Skeletal muscle tissue (tissue), 4 donors: ENCODE data around the gene NCOA4. TPM values are rescaled to one million over a fixed set of nuclear protein-coding genes. Genes with fewer than 3 reads are reported as not detected.

Source experiments
- H3K27ac ChIP-seq: one replicate; pipeline ENCODE4 v1.7.0; 2013; ENCODE audit warnings: mild to moderate bottlenecking, low read depth, low read length, inconsistent platforms
- H3K27me3 ChIP-seq, 3 donors: one replicate each; pipeline ENCODE4 v1.7.0; 2013; ENCODE audit warnings: low read length in 3 of 3; ENCODE audit not compliant: control insufficient read depth in 3 of 3, insufficient read depth in 3 of 3
- H3K36me3 ChIP-seq, 3 donors: one replicate each; pipeline ENCODE4 v1.7.0; 2013; ENCODE audit warnings: low read length in 3 of 3; ENCODE audit not compliant: control insufficient read depth in 3 of 3, insufficient read depth in 3 of 3
- H3K4me1 ChIP-seq, 3 donors: one replicate each; pipeline ENCODE4 v1.7.0; 2013; ENCODE audit warnings: low read length in 3 of 3, mild to moderate bottlenecking in 3 of 3; ENCODE audit not compliant: control insufficient read depth in 3 of 3, insufficient read depth in 3 of 3
- H3K4me3 ChIP-seq, 3 donors: one replicate each; pipeline ENCODE4 v1.7.0; 2013; ENCODE audit warnings: low read length in 3 of 3
- H3K9ac ChIP-seq, 3 donors: one replicate each; pipeline ENCODE4 v1.7.0; 2013; ENCODE audit warnings: low read length in 3 of 3, mild to moderate bottlenecking in 3 of 3, moderate library complexity in 2 of 3, low read depth in 1 of 3
- H3K9me3 ChIP-seq, 3 donors: one replicate each; pipeline ENCODE4 v1.7.0; 2013; ENCODE audit warnings: low read length in 3 of 3; ENCODE audit not compliant: control insufficient read depth in 3 of 3
- total RNA-seq: library from RNA; depleted of rRNA; stranded (reverse); fragments of >200 nt; gene quantifications from one replicate; pipeline ENCODE4 v1.2.3, GENCODE V29; 2014
- donor health status: Osteomylitis.

NCOA4 gene
- 338 TPM for total RNA-seq

- H3K9me3 ChIP-seq, result no peaks in the 10 kb centered on the region
- H3K36me3 ChIP-seq, result peaks cover 0 to 2% (median 0%) of the 10 kb centered on the region in 3 donors
- H3K9ac ChIP-seq, result peak within 1 kb of the TSS; percentile 95 to 97 (median 97)
- H3K27me3 ChIP-seq, result no peaks in the 10 kb centered on the region
- H3K4me1 ChIP-seq, result peaks cover 32 to 47% (median 34%) of the 10 kb centered on the region in 3 donors
- H3K4me3 ChIP-seq, result peak within 1 kb of the TSS; percentile 88 to 91 (median 90)
- H3K27ac ChIP-seq, result peak within 1 kb of the TSS; percentile 93
Measured at GRCh38 chr10:46030091-46030937, at the start of gene NCOA4. Gene NCOA4, minus strand, starts transcription at chr10:46030623. Its CDS starts 13,943 bp downstream, at chr10:46016680.

GRCh38 chr10:46079831-46080585 lies 49.6 kb upstream of the NCOA4 start:
- Histone ChIP-seq H3K27ac (no peak overlapping the region), H3K9me3 (no peaks in the 10 kb centered on the region), H3K9ac (no peak overlapping the region), H3K4me1 (no peaks in the 10 kb centered on the region), H3K27me3 (no peaks in the 10 kb centered on the region), H3K36me3 (no peaks in the 10 kb centered on the region), H3K4me3 (no peak overlapping the region)

- Histone ChIP-seq H3K9ac (no peak overlapping the region), H3K4me3 (no peak overlapping the region), H3K27ac (no peak overlapping the region), H3K9me3 (no peaks in the 10 kb centered on the region), H3K4me1 (no peaks in the 10 kb centered on the region), H3K27me3 (no peaks in the 10 kb centered on the region), H3K36me3 (no peaks in the 10 kb centered on the region)
Measured at GRCh38 chr10:46077731-46078413, 47.4 kb upstream of the NCOA4 start.

- H3K27me3 ChIP-seq, result no peaks in the 10 kb centered on the region
- no peak overlapping the region for H3K27ac ChIP-seq
- no peaks in the 10 kb centered on the region for H3K4me1 ChIP-seq
- no peak overlapping the region for H3K4me3 ChIP-seq
- no peak overlapping the region for H3K9ac ChIP-seq
- H3K36me3 ChIP-seq, result no peaks in the 10 kb centered on the region
- H3K9me3 ChIP-seq, result no peaks in the 10 kb centered on the region
Measured at GRCh38 chr10:46077141-46077554, 46.7 kb upstream of the NCOA4 start.

GRCh38 chr10:46075869-46076268 lies 45.4 kb upstream of the NCOA4 start:
- H3K27me3 ChIP-seq, result no peaks in the 10 kb centered on the region
- H3K36me3 ChIP-seq, result no peaks in the 10 kb centered on the region
- no peak overlapping the region for H3K9ac ChIP-seq
- H3K4me1 ChIP-seq, result no peaks in the 10 kb centered on the region
- H3K9me3 ChIP-seq, result no peaks in the 10 kb centered on the region
- no peak overlapping the region for H3K4me3 ChIP-seq
- no peak overlapping the region for H3K27ac ChIP-seq

- no peaks in the 10 kb centered on the region for H3K36me3 ChIP-seq
- H3K27ac ChIP-seq, result no peak overlapping the region
- no peaks in the 10 kb centered on the region for H3K4me1 ChIP-seq
- no peak overlapping the region for H3K9ac ChIP-seq
- no peaks in the 10 kb centered on the region for H3K27me3 ChIP-seq
- H3K9me3 ChIP-seq, result no peaks in the 10 kb centered on the region
- no peak overlapping the region for H3K4me3 ChIP-seq
Measured at GRCh38 chr10:46074196-46074946, 43.9 kb upstream of the NCOA4 start.

- H3K36me3 ChIP-seq, result no peaks in the 10 kb centered on the region
- H3K9me3 ChIP-seq, result no peaks in the 10 kb centered on the region
- no peak overlapping the region for H3K4me3 ChIP-seq
- no peaks in the 10 kb centered on the region for H3K27me3 ChIP-seq
- no peak overlapping the region for H3K27ac ChIP-seq
- H3K4me1 ChIP-seq, result no peaks in the 10 kb centered on the region
- no peak overlapping the region for H3K9ac ChIP-seq
Measured at GRCh38 chr10:46073564-46073963, 43.1 kb upstream of the NCOA4 start.

- no peak overlapping the region for H3K4me3 ChIP-seq
- H3K27me3 ChIP-seq, result no peaks in the 10 kb centered on the region
- H3K4me1 ChIP-seq, result no peaks in the 10 kb centered on the region
- no peak overlapping the region for H3K27ac ChIP-seq
- no peaks in the 10 kb centered on the region for H3K9me3 ChIP-seq
- H3K36me3 ChIP-seq, result no peaks in the 10 kb centered on the region
- H3K9ac ChIP-seq, result no peak overlapping the region
Measured at GRCh38 chr10:46070749-46071148, 40.3 kb upstream of the NCOA4 start.

GRCh38 chr10:46069771-46070463 lies 39.5 kb upstream of the NCOA4 start:
- Histone ChIP-seq H3K9me3 (no peaks in the 10 kb centered on the region), H3K27me3 (no peaks in the 10 kb centered on the region), H3K4me1 (no peaks in the 10 kb centered on the region), H3K4me3 (no peak overlapping the region), H3K27ac (no peak overlapping the region), H3K36me3 (no peaks in the 10 kb centered on the region), H3K9ac (no peak overlapping the region)
